ENCODE measurements around the gene KRT34.

KRT34 gene

GRCh38 chr17:41411072-41411840 is 29.1 kb upstream of the KRT34 start:
- peaks cover 8% of the 10 kb centered on the region for H3K27me3 Mint-ChIP-seq (ENCODE audit: low read depth, poor library complexity)
- H3K27ac Mint-ChIP-seq, result no peak overlapping the region
- H3K4me3 Mint-ChIP-seq, result no peak overlapping the region
- no peaks in the 10 kb centered on the region for H3K9me3 Mint-ChIP-seq
- no peaks in the 10 kb centered on the region for H3K36me3 Mint-ChIP-seq (ENCODE audit: low read depth)
- no peak for DNase-seq
- no peak for TF ChIP-seq CTCF (IDR thresholded peaks at IDR 0.05)
- peaks cover 17% of the 10 kb centered on the region for H3K4me1 Mint-ChIP-seq

- Mint-ChIP-seq H3K4me3 (no peak overlapping the region), H3K27ac (no peak overlapping the region), H3K27me3 (ENCODE audit: low read depth, poor library complexity) (peaks cover 8% of the 10 kb centered on the region), H3K36me3 (ENCODE audit: low read depth) (no peaks in the 10 kb centered on the region), H3K9me3 (no peaks in the 10 kb centered on the region), H3K4me1 (peaks cover 7% of the 10 kb centered on the region)
- DNase-seq, result no peak
- no peak for TF ChIP-seq CTCF (IDR thresholded peaks at IDR 0.05)
Measured at GRCh38 chr17:41407226-41407625, 25.1 kb upstream of the KRT34 start.

GRCh38 chr17:41406205-41406604 is 24.1 kb upstream of the KRT34 start:
- TF ChIP-seq CTCF (IDR thresholded peaks at IDR 0.05), result no peak
- peaks cover 7% of the 10 kb centered on the region for H3K4me1 Mint-ChIP-seq
- DNase-seq, result no peak
- no peak overlapping the region for H3K4me3 Mint-ChIP-seq
- no peaks in the 10 kb centered on the region for H3K9me3 Mint-ChIP-seq
- no peaks in the 10 kb centered on the region for H3K36me3 Mint-ChIP-seq (ENCODE audit: low read depth)
- no peak overlapping the region for H3K27ac Mint-ChIP-seq
- H3K27me3 Mint-ChIP-seq (ENCODE audit: low read depth, poor library complexity), result peaks cover 7% of the 10 kb centered on the region

GRCh38 chr17:41404024-41404671 is 22.0 kb upstream of the KRT34 start:
- Mint-ChIP-seq H3K4me3 (no peak overlapping the region), H3K27me3 (ENCODE audit: low read depth, poor library complexity) (peaks cover 4% of the 10 kb centered on the region), H3K36me3 (ENCODE audit: low read depth) (no peaks in the 10 kb centered on the region), H3K27ac (no peak overlapping the region), H3K4me1 (peaks cover 7% of the 10 kb centered on the region), H3K9me3 (no peaks in the 10 kb centered on the region)
- no peak for DNase-seq
- no peak for TF ChIP-seq CTCF (IDR thresholded peaks at IDR 0.05)

- peaks cover 7% of the 10 kb centered on the region for H3K4me1 Mint-ChIP-seq
- H3K27me3 Mint-ChIP-seq (ENCODE audit: low read depth, poor library complexity), result peaks cover 4% of the 10 kb centered on the region
- H3K9me3 Mint-ChIP-seq, result no peaks in the 10 kb centered on the region
- no peak for DNase-seq
- no peak overlapping the region for H3K4me3 Mint-ChIP-seq
- H3K27ac Mint-ChIP-seq, result no peak overlapping the region
- no peaks in the 10 kb centered on the region for H3K36me3 Mint-ChIP-seq (ENCODE audit: low read depth)
- TF ChIP-seq CTCF (IDR thresholded peaks at IDR 0.05), result no peak
Measured at GRCh38 chr17:41403404-41404023, 21.4 kb upstream of the KRT34 start.
